Lower lobe of right lung (tissue), 2 donors: ENCODE data around the gene MEIOB. TPM values are rescaled to one million over a fixed set of nuclear protein-coding genes. Genes with fewer than 3 reads are reported as not detected.

Experiments
- ATAC-seq, 2 donors: fragments of 200-7000 bp; cut with Tn5 transposase; one replicate each; pipeline ENCODE4 v1.9.1; 2020 to 2022; ENCODE audit warnings: mild to moderate bottlenecking in 2 of 2, moderate library complexity in 2 of 2
- DNase-seq: peaks from one replicate; pipeline ENCODE4 v3.0.0-alpha.2; 2020
- H3K27ac ChIP-seq: fragments of 200-600 bp; one replicate; pipeline ENCODE4 v1.8.0; 2022
- H3K27me3 ChIP-seq: fragments of 200-600 bp; one replicate; pipeline ENCODE4 v1.8.0; 2022; ENCODE audit warnings: low read depth
- H3K36me3 ChIP-seq: fragments of 200-600 bp; one replicate; pipeline ENCODE4 v1.8.0; 2022; ENCODE audit warnings: mild to moderate bottlenecking
- H3K4me1 ChIP-seq: fragments of 200-600 bp; one replicate; pipeline ENCODE4 v1.8.0; 2022
- H3K4me3 ChIP-seq: fragments of 200-600 bp; one replicate; pipeline ENCODE4 v1.8.0; 2022; ENCODE audit warnings: mild to moderate bottlenecking
- H3K9me3 ChIP-seq: fragments of 200-600 bp; one replicate; pipeline ENCODE4 v1.8.0; 2022
- CTCF ChIP-seq: fragments of 200-600 bp; IDR thresholded peaks from one replicate; pipeline ENCODE4 v1.8.0; 2022; ENCODE audit warnings: antibody characterized with exemption, mild to moderate bottlenecking
- intact Hi-C: fragments of 100-400 bp; cut with DNase I; formaldehyde crosslinking; loops from one replicate; pipeline ENCODE4 v1.11.0; 2022
- total RNA-seq: library from RNA; stranded (reverse); fragmentation: NEBNext Ultra II Directional; extraction: Animal tissue kit (Norgen Biotek cat#: 25700); gene quantifications from one replicate; pipeline ENCODE4 v1.2.1, GENCODE V29; 2021
- donor health status: DM: no; HTN: yes; CAD: no; lungs with severe emphysema.

Gene MEIOB
- total RNA-seq, 1 donor from 2014 or later, result not detected

GRCh38 chr16:1839554-1839953 is 32.4 kb downstream of the MEIOB start:
- no peak for DNase-seq
- ATAC-seq, result no peak
- intact Hi-C loops, result no loop called here
- H3K36me3 ChIP-seq, result no peaks in the 10 kb centered on the region
- no peak overlapping the region for H3K27ac ChIP-seq
- H3K27me3 ChIP-seq, result no peaks in the 10 kb centered on the region
- no peaks in the 10 kb centered on the region for H3K4me1 ChIP-seq
- H3K4me3 ChIP-seq, result no peak overlapping the region
- TF ChIP-seq CTCF, result no peak
- H3K9me3 ChIP-seq, result no peaks in the 10 kb centered on the region

GRCh38 chr16:1834096-1834495 is 37.9 kb downstream of the MEIOB start:
- TF ChIP-seq CTCF, result no peak
- no peak for ATAC-seq

GRCh38 chr16:1832838-1833454 is 39.0 kb downstream of the MEIOB start:
- Histone ChIP-seq H3K4me1 (peaks cover 21% of the 10 kb centered on the region), H3K4me3 (no peak overlapping the region), H3K27me3 (no peaks in the 10 kb centered on the region), H3K36me3 (peaks cover 16% of the 10 kb centered on the region), H3K27ac (no peak overlapping the region), H3K9me3 (no peaks in the 10 kb centered on the region)
- intact Hi-C loops, result no loop called here
- DNase-seq (no peak), ATAC-seq (peak in 1 of 2 donors; percentile 15)
- no peak for TF ChIP-seq CTCF

More at GRCh38 chr16:1834096-1834495, 37.9 kb downstream of the MEIOB start:
- Histone ChIP-seq H3K27me3 (no peaks in the 10 kb centered on the region), H3K9me3 (no peaks in the 10 kb centered on the region), H3K36me3 (peaks cover 13% of the 10 kb centered on the region), H3K4me3 (no peak overlapping the region), H3K4me1 (peaks cover 10% of the 10 kb centered on the region), H3K27ac (no peak overlapping the region)
- intact Hi-C loops, result no loop called here
- DNase-seq, result no peak

GRCh38 chr16:1831186-1832075 is 40.5 kb downstream of the MEIOB start:
- no peak overlapping the region for H3K27ac ChIP-seq
- peaks cover 26% of the 10 kb centered on the region for H3K4me1 ChIP-seq
- H3K27me3 ChIP-seq, result no peaks in the 10 kb centered on the region
- no peak overlapping the region for H3K4me3 ChIP-seq
- H3K36me3 ChIP-seq, result peaks cover 16% of the 10 kb centered on the region
- intact Hi-C loops, result no loop called here
- TF ChIP-seq CTCF, result no peak
- DNase-seq, result no peak
- no peaks in the 10 kb centered on the region for H3K9me3 ChIP-seq
- no peak for ATAC-seq

- no peak for TF ChIP-seq CTCF
- intact Hi-C loops, result no loop called here
- ATAC-seq (no peak), DNase-seq (no peak)
- Histone ChIP-seq H3K36me3 (peaks cover 16% of the 10 kb centered on the region), H3K4me3 (no peak overlapping the region), H3K4me1 (peaks cover 33% of the 10 kb centered on the region), H3K27ac (no peak overlapping the region), H3K27me3 (no peaks in the 10 kb centered on the region), H3K9me3 (no peaks in the 10 kb centered on the region)
Measured at GRCh38 chr16:1830213-1830612, 41.8 kb downstream of the MEIOB start.
